GM12878 (cell line): ENCODE results near the gene SYT8. TPM values are rescaled to one million over a fixed set of nuclear protein-coding genes. Genes with fewer than 3 reads are reported as not detected.

Experiments used
- ATAC-seq: fragments of 200-7000 bp; cut with Tn5 transposase; 3 replicates; pipeline ENCODE4 v1.9.1; 2020; ENCODE audit warnings: mild to moderate bottlenecking, moderate library complexity
- BruUV-seq: library from RNA; stranded (reverse); fragments of 400-500 nt; replicated peaks from 2 replicates; lab custom pipeline; 2021; lab: Mats Ljungman, UMichigan
- CTCF ChIA-PET: fragments of 300-600 bp; sonication (Branson Sonifier 250); formaldehyde crosslinking; extraction: SDS; loops from one replicate; lab custom pipeline; 2021; ENCODE audit warnings: inconsistent platforms; lab: Yijun Ruan, JAX
- POLR2A ChIA-PET: fragments of 350-600 bp; formaldehyde crosslinking; extraction: SDS; loops from one replicate; lab custom pipeline; 2021; ENCODE audit warnings: inconsistent platforms; lab: Charles Lee
- RAD21 ChIA-PET: fragments of 300-600 bp; sonication (Branson Sonifier 250); formaldehyde crosslinking; loops from one replicate; lab custom pipeline; 2023; ENCODE audit warnings: antibody characterized with exemption; ENCODE audit not compliant: unreplicated experiment; lab: Charles Lee
- SMC1A ChIA-PET: fragments of 300-600 bp; sonication (Branson Sonifier 250); formaldehyde crosslinking; loops from one replicate; lab custom pipeline; 2023; ENCODE audit not compliant: unreplicated experiment, uncharacterized antibody; lab: Charles Lee
- DNase-seq: peaks from one replicate; pipeline ENCODE4 v3.0.0-alpha.2; 2011; ENCODE audit warnings: low read depth, low spot score
- FAIRE-seq: peaks from 3 replicates; lab custom pipeline; 2011; peaks lifted over from hg19 to GRCh38; lab: Jason Lieb, UNC
- H2AFZ ChIP-seq: 2 replicates; pipeline ENCODE4 v1.6.0; 2011; ENCODE audit warnings: low read depth, low read length, control low read depth; ENCODE audit not compliant: control insufficient read depth
- H3K27ac ChIP-seq: 2 replicates; pipeline ENCODE4 v1.5.1; 2011; ENCODE audit warnings: control low read depth; ENCODE audit not compliant: control insufficient read depth, insufficient read depth
- H3K27me3 ChIP-seq, 2 experiments: replicated peaks in 1 of 2; 2 replicates each; pipeline versions ENCODE4 v1.6.0 to v1.6.1; 2011; ENCODE audit warnings: low read length in 1 of 2; ENCODE audit not compliant: control insufficient read depth in 2 of 2, insufficient read depth in 2 of 2
- H3K36me3 ChIP-seq, 2 experiments: 2 replicates each; pipeline ENCODE4 v1.5.1; 2011; ENCODE audit warnings: low read length in 1 of 2; ENCODE audit not compliant: control insufficient read depth in 2 of 2, insufficient read depth in 2 of 2
- H3K4me1 ChIP-seq: 2 replicates; pipeline ENCODE4 v1.6.1; 2011; ENCODE audit warnings: mild to moderate bottlenecking, low read length, moderate library complexity, mixed read lengths; ENCODE audit not compliant: control insufficient read depth, insufficient read depth
- H3K4me2 ChIP-seq: 2 replicates; pipeline ENCODE4 v1.6.0; 2011; ENCODE audit warnings: control low read depth; ENCODE audit not compliant: control insufficient read depth, insufficient read depth
- H3K4me3 ChIP-seq: fragments of 200-600 bp; sonication (generic); 2 replicates; pipeline ENCODE4 v1.5.1; 2016
- H3K79me2 ChIP-seq: 2 replicates; pipeline ENCODE4 v1.6.0; 2011; ENCODE audit warnings: low read length; ENCODE audit not compliant: control insufficient read depth, insufficient read depth
- H3K9ac ChIP-seq: 2 replicates; pipeline ENCODE4 v1.8.0; 2011; ENCODE audit warnings: low read length, control low read depth, mixed read lengths; ENCODE audit not compliant: control insufficient read depth, insufficient read depth
- H3K9me3 ChIP-seq: replicated peaks from 3 replicates; pipeline ENCODE4 v1.5.1; 2011; ENCODE audit warnings: mild to moderate bottlenecking, low read length; ENCODE audit not compliant: control insufficient read depth, insufficient read depth
- H4K20me1 ChIP-seq: 2 replicates; pipeline ENCODE4 v1.6.0; 2011; ENCODE audit not compliant: control insufficient read depth, insufficient read depth
- CHD2 ChIP-seq: IDR thresholded peaks from 2 replicates; pipeline ENCODE4 v1.6.1; 2011; ENCODE audit warnings: low read depth, low read length, improper control_type of control experiment, borderline replicate concordance
- EZH2 ChIP-seq: IDR thresholded peaks from 2 replicates; pipeline ENCODE4 v1.6.1; 2012; ENCODE audit warnings: low read depth, mild to moderate bottlenecking, control low read depth, inconsistent platforms, low read length, borderline replicate concordance; ENCODE audit not compliant: control insufficient read depth
- JUND ChIP-seq: IDR thresholded peaks from 2 replicates; pipeline ENCODE4 v1.6.1; 2012; ENCODE audit warnings: low read depth, mild to moderate bottlenecking, low read length, improper control_type of control experiment, moderate library complexity
- POU2F2 ChIP-seq: IDR thresholded peaks from 3 replicates; pipeline ENCODE4 v1.6.1; 2011; ENCODE audit warnings: low read depth, mild to moderate bottlenecking, low read length, borderline replicate concordance
- ZNF24 ChIP-seq: fragments of 450-650 bp; IDR thresholded peaks from 2 replicates; pipeline ENCODE4 v1.6.1; 2017; ENCODE audit warnings: antibody characterized with exemption, mild to moderate bottlenecking
- ZZZ3 ChIP-seq: IDR thresholded peaks from 2 replicates; pipeline ENCODE4 v1.6.1; 2011; ENCODE audit warnings: low read depth; ENCODE audit not compliant: control insufficient read depth, insufficient read length
- WGBS: methylation state at CpG from one replicate; pipeline ENCODE4 v1.1.6; 2016; ENCODE audit warnings: low lambda C conversion rate; ENCODE audit not compliant: insufficient replicate concordance, insufficient coverage; ENCODE audit errors: missing lambda C conversion rate; 5-methylcytosine and 5-hydroxymethylcytosine counted together
- in situ Hi-C: fragments of 300-500 bp; cut with MboI; formaldehyde crosslinking; loops from 9 replicates; pipeline ENCODE4 v1.14.3; 2018; ENCODE audit warnings: mixed read lengths
- intact Hi-C: fragments of 100-400 bp; cut with micrococcal nuclease; formaldehyde crosslinking; loops from one replicate; pipeline ENCODE4 v1.14.2; 2022; ENCODE audit not compliant: unreplicated experiment
- polyA plus RNA-seq, 11 experiments: library from polyadenylated mRNA; depleted of rRNA in 4 of 11; unstranded in 6 of 11; stranded (reverse) in 5 of 11; fragments of >200 nt; fragmentation: Nextera tagmentation in 4 of 11; fragmentation: Illumina TruSeq in 1 of 11; extraction: Ambion mirVana in 4 of 11; extraction: Trizol in 1 of 11; gene quantifications; 1 replicate in 1 of 11; 2 replicates in 10 of 11; pipeline versions ENCODE4 v1.2.1 to v1.2.3, GENCODE V29; 2011 to 2016; ENCODE audit warnings: inconsistent platforms in 2 of 11, missing spikeins in 2 of 11, low read depth in 1 of 11
- total RNA-seq, 4 experiments: library from RNA; depleted of rRNA in 3 of 4; stranded (reverse); fragments of >200 nt in 3 of 4; fragmentation: Illumina TruSeq in 1 of 4; extraction: Trizol in 1 of 4; gene quantifications; 2 replicates each; pipeline versions ENCODE4 v1.2.1 to v1.2.3, GENCODE V29; 2013 to 2021
- TF ChIP-seq, protein P1 (sequence below): fragments of 450-650 bp; IDR thresholded peaks from 2 replicates; pipeline ENCODE4 v1.6.1; 2016; ENCODE audit warnings: mild to moderate bottlenecking

SYT8 gene
- total and polyA plus RNA-seq, 10 of the 15 experiments (the other 5 are each of a cell fraction or from before 2014, with no cell fraction given) = 0.44 TPM; not detected in 9

DNA sequence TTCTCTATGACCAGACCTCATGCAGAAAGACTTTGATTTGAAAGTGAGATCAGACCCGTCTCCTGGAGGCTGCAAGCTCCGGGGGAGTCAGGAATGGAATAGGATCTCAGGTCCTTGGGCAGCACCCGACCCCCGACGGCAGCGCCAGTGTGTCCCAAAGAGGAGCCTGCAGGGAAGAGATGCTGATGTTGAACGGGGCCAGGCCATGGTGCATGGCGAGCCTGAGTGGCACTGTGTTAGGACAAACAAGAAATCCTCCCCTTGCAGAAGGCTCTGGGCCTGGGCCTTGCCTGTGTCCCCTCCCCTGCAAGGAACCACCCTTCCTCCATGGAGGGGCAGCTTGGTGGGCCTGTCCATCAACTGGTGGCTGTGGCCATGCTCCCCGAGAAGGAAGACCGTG, 20.1 kb upstream of the SYT8 start:
- ChIA-PET CTCF (interaction anchor here (0.6 to 0.7 kb wide), 2 partner anchors 51 to 336 kb away, joined by 3 read pairs; partner anchors contain the start of gene CTSD), SMC1A (interaction anchor here (0.7 kb wide), 1 partner anchor 336 kb away, joined by 3 read pairs; no protein-coding TSS in a partner anchor), POLR2A (no interaction called here), RAD21 (interaction anchor here (0.5 kb wide), 1 partner anchor 8 kb away, joined by 3 read pairs; no protein-coding TSS in a partner anchor)
- BruUV-seq = no TSS peak
- Histone ChIP-seq H3K4me2 (no peak overlapping the region), H2AFZ (no peak overlapping the region), H3K27me3 (0 out of 4 replicates have a peak, but pooled peaks cover 0 to 1% of the 10 kb centered on the region in 2 experiments), H3K9me3 (peaks cover 2% of the 10 kb centered on the region; the same call in 1 of the 3 replicates), H3K4me1 (no peaks in the 10 kb centered on the region), H3K79me2 (no peaks in the 10 kb centered on the region), H3K27ac (no peak overlapping the region), H4K20me1 (no peaks in the 10 kb centered on the region), H3K9ac (no peak overlapping the region), H3K36me3 (no peaks in the 10 kb centered on the region), H3K4me3 (no peak overlapping the region)
- TF ChIP-seq JUND (no peak), CHD2 (no peak), POU2F2 (no peak), ZZZ3 (no peak), ZNF24 (no peak)
- TF ChIP-seq, protein P1, sequence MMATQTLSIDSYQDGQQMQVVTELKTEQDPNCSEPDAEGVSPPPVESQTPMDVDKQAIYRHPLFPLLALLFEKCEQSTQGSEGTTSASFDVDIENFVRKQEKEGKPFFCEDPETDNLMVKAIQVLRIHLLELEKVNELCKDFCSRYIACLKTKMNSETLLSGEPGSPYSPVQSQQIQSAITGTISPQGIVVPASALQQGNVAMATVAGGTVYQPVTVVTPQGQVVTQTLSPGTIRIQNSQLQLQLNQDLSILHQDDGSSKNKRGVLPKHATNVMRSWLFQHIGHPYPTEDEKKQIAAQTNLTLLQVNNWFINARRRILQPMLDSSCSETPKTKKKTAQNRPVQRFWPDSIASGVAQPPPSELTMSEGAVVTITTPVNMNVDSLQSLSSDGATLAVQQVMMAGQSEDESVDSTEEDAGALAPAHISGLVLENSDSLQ = no peak
- WGBS = 43% methylated on average over 10 of the region's 10 CpGs
- in situ Hi-C loops (no loop called here), intact Hi-C loops (no loop called here)
- no peak for FAIRE-seq
- DNase-seq = no peak
- ATAC-seq = no peak

DNA sequence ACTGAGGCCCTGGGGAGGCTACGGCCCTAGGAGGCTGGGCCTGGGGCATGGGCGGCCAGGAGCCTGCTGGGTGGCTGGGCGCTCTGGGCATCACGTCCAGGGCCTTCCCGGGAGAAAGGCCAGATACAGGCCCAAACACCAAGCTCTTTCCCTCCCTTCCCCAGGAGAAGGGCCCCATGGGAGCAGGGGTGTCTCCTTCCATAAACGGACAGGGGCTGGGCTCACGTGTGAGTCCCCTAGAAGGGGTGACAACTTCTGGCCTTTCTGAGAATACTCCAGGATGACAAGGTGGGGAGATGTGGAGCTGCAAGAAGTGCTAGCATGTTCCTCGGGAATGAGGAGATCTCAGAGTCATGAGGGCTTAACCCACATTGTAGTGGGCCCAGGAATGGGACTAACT, 19.5 kb upstream of the SYT8 start:
- Histone ChIP-seq H4K20me1 (no peaks in the 10 kb centered on the region), H3K9ac (no peak overlapping the region), H3K79me2 (no peaks in the 10 kb centered on the region), H3K27me3 (0 out of 4 replicates have a peak, but pooled peaks cover 0 to 1% of the 10 kb centered on the region in 2 experiments)
- in situ Hi-C loops = no loop called here
- ChIA-PET RAD21 (no interaction called here), POLR2A (no interaction called here), SMC1A (no interaction called here)
- 24% methylated on average over 8 of the region's 8 CpGs for WGBS
- no peak for DNase-seq
- no peak for TF ChIP-seq EZH2
- TF ChIP-seq, all 136 proteins: peak for 0
- BruUV-seq = no TSS peak
- no peak overlapping the region for H3K4me2 ChIP-seq
- no peak overlapping the region for H2AFZ ChIP-seq
- no peak overlapping the region for H3K4me3 ChIP-seq
- H3K4me1 ChIP-seq = no peaks in the 10 kb centered on the region
- no peak overlapping the region for H3K27ac ChIP-seq
- ATAC-seq = no peak
- H3K36me3 ChIP-seq = no peaks in the 10 kb centered on the region
- FAIRE-seq = no peak
- CTCF ChIA-PET = interaction anchor here (0.6 kb wide), 1 partner anchor 336 kb away, joined by 3 read pairs; no protein-coding TSS in a partner anchor
- intact Hi-C loops = no loop called here
- H3K9me3 ChIP-seq = peaks cover 2% of the 10 kb centered on the region; the same call in 1 of the 3 replicates
